ENCODE measurements around the gene BPHL.
"Not testable (repeated sequence)": the region's sequence is repeated elsewhere in the genome, so short reads cannot be mapped to it uniquely, and the experiment has no call there.

BPHL gene

DNA sequence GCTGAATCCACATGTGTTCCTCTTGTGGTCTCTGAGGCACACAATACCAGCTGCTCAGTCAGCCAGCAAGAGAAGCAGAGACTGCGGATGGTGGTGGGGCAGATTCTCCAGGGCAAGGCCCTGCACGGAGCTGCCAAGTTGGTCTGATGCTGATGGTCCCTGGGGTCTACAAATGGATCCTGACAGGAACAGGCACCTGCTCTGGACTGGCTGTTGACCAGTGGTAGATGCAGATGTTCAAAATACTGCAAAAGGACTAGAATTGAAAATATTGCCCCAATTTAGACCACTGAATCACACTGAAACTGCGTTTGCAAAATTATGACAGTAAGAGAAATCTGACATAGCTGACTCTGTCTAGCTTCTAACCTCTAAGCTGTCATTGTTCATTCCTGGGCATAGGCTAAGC lies 68.5 kb downstream of the BPHL start:
- no peak for FAIRE-seq

- no peak for FAIRE-seq
Measured at GRCh38 chr6:3188262-3188661, 69.8 kb downstream of the BPHL start.

DNA sequence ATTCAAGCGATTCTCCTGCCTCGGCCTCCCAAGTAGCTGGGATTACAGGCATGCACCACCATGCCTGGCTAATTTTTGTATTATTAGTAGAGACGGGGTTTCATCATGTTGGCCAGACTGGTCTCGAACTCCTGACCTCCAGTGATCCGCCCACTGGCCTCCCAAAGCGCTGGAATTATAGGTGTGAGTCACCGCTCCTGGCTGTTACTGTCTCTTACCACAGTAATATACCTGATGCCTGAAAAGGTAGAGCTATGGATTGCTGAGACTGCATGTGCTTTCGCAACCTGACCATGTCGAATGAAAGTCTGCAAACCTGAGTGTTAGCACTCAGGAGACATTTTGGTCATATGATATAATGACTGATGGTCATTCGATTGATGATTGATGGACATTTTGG lies 70.7 kb downstream of the BPHL start:
- FAIRE-seq = not testable (repeated sequence)

DNA sequence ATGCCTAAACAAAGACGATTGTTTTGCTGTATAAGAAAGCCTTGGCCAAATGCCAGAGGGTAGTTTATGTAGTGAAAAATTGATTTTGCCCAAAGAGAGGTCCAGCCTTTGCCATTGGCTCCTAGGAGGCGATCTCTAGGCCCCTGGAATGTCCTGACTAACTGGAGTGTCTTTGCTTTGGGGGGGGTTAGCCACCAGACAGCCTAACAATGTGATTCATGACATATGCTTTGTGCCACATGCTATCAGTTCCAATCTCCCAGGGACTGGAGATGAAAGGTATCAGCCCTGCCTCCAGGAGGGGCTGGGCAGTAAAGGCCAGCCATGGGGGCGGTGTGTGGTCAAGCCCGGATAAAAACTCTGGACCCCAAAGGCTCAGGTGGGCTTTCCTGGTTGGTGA lies 71.5 kb downstream of the BPHL start:
- FAIRE-seq = no peak

DNA sequence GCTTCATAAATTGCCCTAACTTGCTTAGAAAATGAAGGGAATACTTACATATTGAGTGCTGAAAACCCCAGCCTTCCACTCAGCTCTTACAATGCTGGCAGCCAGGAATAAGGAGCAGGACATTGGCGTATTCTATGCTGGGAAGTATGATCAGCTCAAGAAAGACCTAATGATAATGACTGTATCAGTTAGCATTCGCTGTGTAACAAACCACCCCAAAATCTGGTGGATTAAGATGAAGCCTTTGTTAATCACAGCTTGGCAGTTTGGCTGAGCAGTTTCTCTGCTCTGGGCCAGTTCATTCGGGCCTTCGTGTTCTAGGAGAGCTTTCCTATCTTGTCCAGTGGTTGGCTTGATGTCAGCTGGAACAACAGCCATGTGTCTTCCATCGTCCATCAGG lies 72.3 kb downstream of the BPHL start:
- FAIRE-seq = no peak

GRCh38 chr6:3193102-3193849 lies 74.8 kb downstream of the BPHL start:
- no peak for FAIRE-seq

GRCh38 chr6:3194535-3195419 lies 76.3 kb downstream of the BPHL start:
- no peak for FAIRE-seq

DNA sequence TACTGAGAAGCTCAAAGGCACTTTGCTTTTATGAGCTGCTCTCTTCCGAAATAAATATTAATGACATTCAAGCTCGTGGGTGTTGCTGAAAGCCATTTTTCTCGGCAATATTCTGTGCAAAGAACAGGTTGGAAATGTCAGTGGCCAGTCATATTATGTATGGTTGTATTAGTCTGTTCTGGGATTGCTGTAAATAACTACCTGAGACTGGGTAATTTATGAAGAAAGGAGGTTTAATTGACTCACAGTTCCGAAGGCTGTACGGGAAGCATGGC lies 76.8 kb downstream of the BPHL start:
- FAIRE-seq = no peak

DNA sequence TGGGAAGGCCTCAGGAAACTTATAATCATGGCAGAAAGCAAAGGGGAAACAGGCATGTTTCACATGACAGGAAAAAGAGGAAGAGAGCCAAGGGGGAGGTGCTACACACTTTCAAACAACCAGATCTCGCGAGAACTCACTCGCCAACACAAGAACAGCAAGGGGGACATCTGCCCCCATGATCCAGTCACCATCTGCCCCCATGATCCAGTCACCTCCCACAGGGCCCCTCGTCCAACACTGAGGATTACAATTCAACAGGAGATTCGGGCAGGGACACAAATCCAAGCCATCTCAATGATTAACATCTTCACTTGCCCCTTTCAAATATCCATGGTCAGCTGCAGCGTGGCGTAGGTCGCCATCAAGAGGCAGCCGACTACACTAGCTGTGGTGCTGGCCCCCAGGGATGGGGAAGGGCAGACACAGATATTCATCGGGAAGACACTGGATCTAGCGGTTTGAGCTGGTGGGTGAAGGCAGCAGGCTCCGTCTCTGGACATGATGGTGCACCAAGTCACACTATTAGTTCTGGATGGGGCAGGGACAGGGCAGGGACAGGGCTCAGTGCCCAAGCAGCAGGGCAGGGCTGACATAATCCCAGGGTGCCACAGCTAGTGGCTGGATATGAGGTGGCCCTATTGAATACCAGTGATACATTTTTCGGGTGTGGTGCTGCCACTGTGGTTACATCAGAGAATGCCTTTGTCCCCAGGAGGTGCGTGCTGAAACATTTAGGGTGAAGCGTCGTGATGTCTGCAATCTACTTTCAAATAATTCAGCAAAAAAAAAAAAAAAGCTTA lies 77.4 kb downstream of the BPHL start:
- FAIRE-seq = no peak

- FAIRE-seq = no peak
Measured at GRCh38 chr6:3196770-3197169, 78.3 kb downstream of the BPHL start.

- FAIRE-seq = not testable (repeated sequence)
Measured at GRCh38 chr6:3197734-3198133, 79.2 kb downstream of the BPHL start.

GRCh38 chr6:3199382-3199781 lies 80.9 kb downstream of the BPHL start:
- FAIRE-seq = no peak

DNA sequence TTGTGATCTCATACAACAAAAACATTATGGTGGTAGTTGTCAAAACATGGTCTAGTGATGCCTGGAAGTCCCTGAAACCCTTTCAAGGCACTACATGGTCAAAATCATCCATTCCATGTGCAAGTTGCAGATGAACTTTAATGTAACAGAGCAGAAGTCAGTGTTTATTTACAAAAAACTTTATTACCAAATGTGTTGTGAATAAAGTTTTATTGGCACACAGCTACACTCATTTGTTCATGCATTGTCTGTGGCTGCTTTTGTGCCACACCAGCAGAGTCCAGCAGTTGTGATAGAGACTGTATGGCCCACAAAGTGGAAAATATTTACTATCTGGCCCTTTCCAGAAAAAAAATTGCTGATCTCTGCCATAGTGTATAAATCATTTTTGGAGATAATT lies 82.2 kb downstream of the BPHL start:
- FAIRE-seq = no peak

DNA sequence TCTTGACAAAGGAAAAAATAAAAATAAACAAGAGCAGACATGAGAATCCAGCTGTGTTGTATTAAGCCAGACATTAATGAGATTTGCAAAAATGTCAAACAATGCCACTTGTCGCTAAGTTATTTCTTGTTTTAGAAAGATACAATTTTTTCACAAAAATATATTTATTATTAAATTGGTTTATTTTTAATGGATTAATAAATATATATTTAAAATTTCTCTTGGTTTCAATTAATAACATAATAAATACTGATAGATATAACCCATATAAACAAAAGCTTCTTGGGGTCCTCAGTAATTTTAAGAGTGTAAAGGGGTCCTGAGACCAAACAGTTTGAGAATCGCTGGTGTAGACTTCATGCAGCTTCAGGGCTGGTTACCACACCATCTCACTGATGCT lies 82.9 kb downstream of the BPHL start:
- FAIRE-seq = no peak

Measured in islet of Langerhans (tissue), 1 donor.